ENCODE measurements around the gene WDR64.
A peak's percentile ranks its signal among the peaks of the same experiment; 100 is the strongest.

The WDR64 gene

GRCh38 chr1:241713316-241713715 is 61.2 kb downstream of the WDR64 start:
- H3K79me2 ChIP-seq (ENCODE audit: control insufficient read depth, insufficient read depth, low read length, poor library complexity): no peaks in the 10 kb centered on the region
- H3K79me1 ChIP-seq (ENCODE audit: low read length): no peaks in the 10 kb centered on the region
- H4K12ac ChIP-seq (ENCODE audit: low read depth, low read length): no peak overlapping the region
- no peak overlapping the region for H2BK12ac ChIP-seq (ENCODE audit: low read length)
- no peak overlapping the region for H4K91ac ChIP-seq (ENCODE audit: low read depth, low read length)
- H3K4me3 ChIP-seq (ENCODE audit: low read depth, low read length): no peak overlapping the region
- no peak overlapping the region for H2BK120ac ChIP-seq (ENCODE audit: insufficient read depth, low read length, poor library complexity)
- H2AFZ ChIP-seq (ENCODE audit: insufficient read depth, low read length, poor library complexity): no peak overlapping the region
- H3K18ac ChIP-seq (ENCODE audit: low read length): no peak overlapping the region
- no peak overlapping the region for H2BK5ac ChIP-seq (ENCODE audit: low read depth, low read length, poor library complexity)
- no peak overlapping the region for H3K23ac ChIP-seq (ENCODE audit: low read length)
- H3K14ac ChIP-seq (ENCODE audit: low read length): no peak overlapping the region
- no peaks in the 10 kb centered on the region for H3K27me3 ChIP-seq (ENCODE audit: insufficient read depth, low read length)
- no peak overlapping the region for H2AK5ac ChIP-seq (ENCODE audit: low read length)
- H3K4ac ChIP-seq (ENCODE audit: low read depth, low read length): no peak overlapping the region
- H3K4me1 ChIP-seq (ENCODE audit: control insufficient read depth in 1 of 2, insufficient read depth in 2 of 2, low read length in 2 of 2): peaks cover 0 to 2% of the 10 kb centered on the region in 2 experiments
- no CpG with 5 or more reads among the region's 2 CpGs for WGBS (ENCODE audit: extremely low coverage, insufficient coverage, insufficient read length)
- DNase-seq: no peak
- H3K27ac ChIP-seq (ENCODE audit: low read depth, low read length): no peak overlapping the region
- H4K8ac ChIP-seq (ENCODE audit: low read depth, low read length): no peak overlapping the region
- H3K9ac ChIP-seq (ENCODE audit: low read length): no peak overlapping the region
- no peaks in the 10 kb centered on the region for H3K36me3 ChIP-seq (ENCODE audit: control insufficient read depth in 1 of 2, insufficient read depth in 2 of 2, low read length in 2 of 2)
- H3K9me3 ChIP-seq (ENCODE audit: insufficient read depth, low read depth, low read length): no peaks in the 10 kb centered on the region
- no peak overlapping the region for H3K4me2 ChIP-seq (ENCODE audit: low read length)

- DNase-seq: no peak
- H3K9ac ChIP-seq (ENCODE audit: low read length): no peak overlapping the region
- no peak overlapping the region for H2BK12ac ChIP-seq (ENCODE audit: low read length)
- no peak overlapping the region for H3K18ac ChIP-seq (ENCODE audit: low read length)
- no peak overlapping the region for H3K23ac ChIP-seq (ENCODE audit: low read length)
- H2AFZ ChIP-seq (ENCODE audit: insufficient read depth, low read length, poor library complexity): no peak overlapping the region
- H3K4ac ChIP-seq (ENCODE audit: low read depth, low read length): no peak overlapping the region
- H2BK120ac ChIP-seq (ENCODE audit: insufficient read depth, low read length, poor library complexity): no peak overlapping the region
- no peaks in the 10 kb centered on the region for H3K27me3 ChIP-seq (ENCODE audit: insufficient read depth, low read length)
- H2BK5ac ChIP-seq (ENCODE audit: low read depth, low read length, poor library complexity): no peak overlapping the region
- H4K8ac ChIP-seq (ENCODE audit: low read depth, low read length): no peak overlapping the region
- no peaks in the 10 kb centered on the region for H3K9me3 ChIP-seq (ENCODE audit: insufficient read depth, low read depth, low read length)
- no peak overlapping the region for H4K91ac ChIP-seq (ENCODE audit: low read depth, low read length)
- H3K4me1 ChIP-seq (ENCODE audit: control insufficient read depth in 1 of 2, insufficient read depth in 2 of 2, low read length in 2 of 2): peaks cover 0 to 2% of the 10 kb centered on the region in 2 experiments
- no peak overlapping the region for H3K14ac ChIP-seq (ENCODE audit: low read length)
- H3K4me2 ChIP-seq (ENCODE audit: low read length): no peak overlapping the region
- no peaks in the 10 kb centered on the region for H3K79me1 ChIP-seq (ENCODE audit: low read length)
- H3K27ac ChIP-seq (ENCODE audit: low read depth, low read length): no peak overlapping the region
- H3K79me2 ChIP-seq (ENCODE audit: control insufficient read depth, insufficient read depth, low read length, poor library complexity): no peaks in the 10 kb centered on the region
- H4K12ac ChIP-seq (ENCODE audit: low read depth, low read length): no peak overlapping the region
- H2AK5ac ChIP-seq (ENCODE audit: low read length): no peak overlapping the region
- no peak overlapping the region for H3K4me3 ChIP-seq (ENCODE audit: low read depth, low read length)
- no peaks in the 10 kb centered on the region for H3K36me3 ChIP-seq (ENCODE audit: control insufficient read depth in 1 of 2, insufficient read depth in 2 of 2, low read length in 2 of 2)
- no CpG with 5 or more reads among the region's 2 CpGs for WGBS (ENCODE audit: extremely low coverage, insufficient coverage, insufficient read length)
These were observed 62.5 kb downstream of the WDR64 start for GRCh38 chr1:241714321-241715218.

GRCh38 chr1:241715435-241715834 is 63.4 kb downstream of the WDR64 start:
- H3K4me1 ChIP-seq (ENCODE audit: control insufficient read depth in 1 of 2, insufficient read depth in 2 of 2, low read length in 2 of 2): peaks cover 0 to 2% of the 10 kb centered on the region in 2 experiments
- DNase-seq: no peak
- H3K36me3 ChIP-seq (ENCODE audit: control insufficient read depth in 1 of 2, insufficient read depth in 2 of 2, low read length in 2 of 2): no peaks in the 10 kb centered on the region
- no peak overlapping the region for H3K23ac ChIP-seq (ENCODE audit: low read length)
- H3K18ac ChIP-seq (ENCODE audit: low read length): no peak overlapping the region
- H2BK12ac ChIP-seq (ENCODE audit: low read length): no peak overlapping the region
- no peak overlapping the region for H2AK5ac ChIP-seq (ENCODE audit: low read length)
- H3K14ac ChIP-seq (ENCODE audit: low read length): no peak overlapping the region
- H4K12ac ChIP-seq (ENCODE audit: low read depth, low read length): no peak overlapping the region
- H4K91ac ChIP-seq (ENCODE audit: low read depth, low read length): no peak overlapping the region
- no peak overlapping the region for H3K4ac ChIP-seq (ENCODE audit: low read depth, low read length)
- H3K9me3 ChIP-seq (ENCODE audit: insufficient read depth, low read depth, low read length): no peaks in the 10 kb centered on the region
- WGBS (ENCODE audit: extremely low coverage, insufficient coverage, insufficient read length): no CpG with 5 or more reads among the region's 3 CpGs
- no peak overlapping the region for H2BK5ac ChIP-seq (ENCODE audit: low read depth, low read length, poor library complexity)
- no peak overlapping the region for H3K9ac ChIP-seq (ENCODE audit: low read length)
- H3K4me2 ChIP-seq (ENCODE audit: low read length): no peak overlapping the region
- H3K4me3 ChIP-seq (ENCODE audit: low read depth, low read length): no peak overlapping the region
- no peak overlapping the region for H4K8ac ChIP-seq (ENCODE audit: low read depth, low read length)
- H3K79me2 ChIP-seq (ENCODE audit: control insufficient read depth, insufficient read depth, low read length, poor library complexity): no peaks in the 10 kb centered on the region
- H3K79me1 ChIP-seq (ENCODE audit: low read length): no peaks in the 10 kb centered on the region
- no peaks in the 10 kb centered on the region for H3K27me3 ChIP-seq (ENCODE audit: insufficient read depth, low read length)
- no peak overlapping the region for H3K27ac ChIP-seq (ENCODE audit: low read depth, low read length)
- H2AFZ ChIP-seq (ENCODE audit: insufficient read depth, low read length, poor library complexity): no peak overlapping the region
- no peak overlapping the region for H2BK120ac ChIP-seq (ENCODE audit: insufficient read depth, low read length, poor library complexity)

DNA sequence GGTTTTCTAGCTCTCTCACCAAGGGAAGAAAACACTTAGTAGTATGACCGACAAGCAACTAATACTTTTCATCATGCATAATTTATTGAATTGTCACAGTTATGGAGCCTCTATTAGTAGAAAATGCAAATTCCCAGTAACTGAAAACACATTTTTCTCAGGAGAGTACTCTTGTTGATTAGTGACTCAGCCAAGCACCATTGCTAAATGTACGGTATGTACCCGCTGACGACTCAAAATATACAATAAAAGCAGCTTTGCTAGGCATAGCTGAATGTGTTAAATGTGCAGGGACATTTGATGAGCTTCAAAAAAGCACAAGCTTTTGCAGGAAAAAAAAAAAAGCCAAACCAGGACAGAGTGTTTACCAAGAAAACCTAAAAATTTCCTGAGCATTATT is 63.9 kb downstream of the WDR64 start:
- Histone ChIP-seq H3K9me3 (ENCODE audit: insufficient read depth, low read depth, low read length) (no peaks in the 10 kb centered on the region), H4K12ac (ENCODE audit: low read depth, low read length) (no peak overlapping the region), H3K9ac (ENCODE audit: low read length) (no peak overlapping the region), H3K4me1 (ENCODE audit: control insufficient read depth in 1 of 2, insufficient read depth in 2 of 2, low read length in 2 of 2) (peaks cover 0 to 2% of the 10 kb centered on the region in 2 experiments), H3K27me3 (ENCODE audit: insufficient read depth, low read length) (no peaks in the 10 kb centered on the region), H2AFZ (ENCODE audit: insufficient read depth, low read length, poor library complexity) (no peak overlapping the region), H3K79me2 (ENCODE audit: control insufficient read depth, insufficient read depth, low read length, poor library complexity) (no peaks in the 10 kb centered on the region), H3K18ac (ENCODE audit: low read length) (no peak overlapping the region), H3K14ac (ENCODE audit: low read length) (no peak overlapping the region), H3K4ac (ENCODE audit: low read depth, low read length) (no peak overlapping the region), H4K91ac (ENCODE audit: low read depth, low read length) (no peak overlapping the region), H3K23ac (ENCODE audit: low read length) (no peak overlapping the region), H3K36me3 (ENCODE audit: control insufficient read depth in 1 of 2, insufficient read depth in 2 of 2, low read length in 2 of 2) (no peaks in the 10 kb centered on the region), H3K79me1 (ENCODE audit: low read length) (no peaks in the 10 kb centered on the region), H2BK120ac (ENCODE audit: insufficient read depth, low read length, poor library complexity) (no peak overlapping the region), H2BK5ac (ENCODE audit: low read depth, low read length, poor library complexity) (no peak overlapping the region), H4K8ac (ENCODE audit: low read depth, low read length) (no peak overlapping the region), H3K4me2 (ENCODE audit: low read length) (no peak overlapping the region), H3K4me3 (ENCODE audit: low read depth, low read length) (no peak overlapping the region), H2BK12ac (ENCODE audit: low read length) (no peak overlapping the region), H2AK5ac (ENCODE audit: low read length) (no peak overlapping the region), H3K27ac (ENCODE audit: low read depth, low read length) (no peak overlapping the region)
- WGBS (ENCODE audit: extremely low coverage, insufficient coverage, insufficient read length): no CpG with 5 or more reads among the region's 4 CpGs
- peak in 1 of 2 donors; percentile 55 for DNase-seq

Data from trophoblast cell (in vitro differentiated cells and primary cell).